DND-41 (cell line): ENCODE measurements around the gene ARHGAP32.

ENCODE experiments used
- ATAC-seq: fragments of 200-7000 bp; cut with Tn5 transposase; 3 replicates; pipeline ENCODE4 v1.9.1; 2021; ENCODE audit warnings: low read depth; ENCODE audit not compliant: insufficient read depth
- DNase-seq: peaks from one replicate; pipeline ENCODE4 v3.0.0-alpha.2; 2020
- H2AFZ ChIP-seq: 2 replicates; pipeline ENCODE4 v1.6.0; 2012; ENCODE audit warnings: low read depth, low read length
- H3K27ac ChIP-seq: 2 replicates; pipeline ENCODE4 v1.5.1; 2012; ENCODE audit warnings: low read length, inconsistent platforms
- H3K27me3 ChIP-seq: fragments of 200-600 bp; sonication (generic); 2 replicates; pipeline ENCODE4 v1.6.0; 2012; ENCODE audit warnings: low read length, mild to moderate bottlenecking, inconsistent platforms; ENCODE audit not compliant: insufficient read depth, poor library complexity
- H3K36me3 ChIP-seq: 2 replicates; pipeline ENCODE4 v1.5.1; 2012; ENCODE audit warnings: low read length, inconsistent platforms; ENCODE audit not compliant: insufficient read depth
- H3K4me1 ChIP-seq: 2 replicates; pipeline ENCODE4 v1.5.1; 2012; ENCODE audit warnings: mild to moderate bottlenecking, low read length; ENCODE audit not compliant: insufficient read depth
- H3K4me2 ChIP-seq: 2 replicates; pipeline ENCODE4 v1.6.0; 2012; ENCODE audit warnings: mild to moderate bottlenecking, moderate library complexity, low read length, inconsistent platforms; ENCODE audit not compliant: insufficient read depth
- H3K4me3 ChIP-seq, 2 experiments: fragments of 200-600 bp in 1 of 2; shearing (Covaris generic) in 1 of 2; 2 replicates each; pipeline ENCODE4 v1.5.1; 2012 to 2016; ENCODE audit warnings: inconsistent platforms in 2 of 2, low read length in 2 of 2, mild to moderate bottlenecking in 2 of 2, low read depth in 1 of 2, moderate library complexity in 1 of 2
- H3K79me2 ChIP-seq: 2 replicates; pipeline ENCODE4 v1.6.0; 2012; ENCODE audit warnings: low read length, inconsistent platforms; ENCODE audit not compliant: insufficient read depth
- H3K9ac ChIP-seq: 2 replicates; pipeline ENCODE4 v1.6.0; 2012; ENCODE audit warnings: low read depth, mild to moderate bottlenecking, inconsistent platforms, low read length, moderate library complexity
- H3K9me3 ChIP-seq: 2 replicates; pipeline ENCODE4 v1.5.1; 2012; ENCODE audit warnings: low read length, moderate library complexity, mild to moderate bottlenecking, inconsistent platforms; ENCODE audit not compliant: insufficient read depth, severe bottlenecking
- H4K20me1 ChIP-seq: 2 replicates; pipeline ENCODE4 v1.6.0; 2012; ENCODE audit warnings: low read length; ENCODE audit not compliant: insufficient read depth
- EZH2 ChIP-seq: IDR thresholded peaks from 3 replicates; pipeline ENCODE4 v1.6.1; 2012; ENCODE audit warnings: borderline replicate concordance, low read depth, mild to moderate bottlenecking, moderate library complexity, low read length, inconsistent platforms; ENCODE audit not compliant: severe bottlenecking
- TF ChIP-seq, protein P1 (sequence below): IDR thresholded peaks from 2 replicates; pipeline ENCODE4 v1.5.1; 2012; ENCODE audit warnings: borderline replicate concordance, low read length, moderate library complexity, mild to moderate bottlenecking; ENCODE audit not compliant: poor library complexity, severe bottlenecking; ENCODE audit errors: extremely low read depth

ARHGAP32 gene

GRCh38 chr11:128943428-128943976, 248.6 kb downstream of the ARHGAP32 start:
- H3K4me1 ChIP-seq, result no peaks in the 10 kb centered on the region

GRCh38 chr11:128942817-128943427, 249.2 kb downstream of the ARHGAP32 start, which contains the start of gene TP53AIP1:
TSS of gene TP53AIP1 (minus strand) at chr11:128942871. CDS start at chr11:128937818, 5,053 bp downstream.
- H3K4me1 ChIP-seq, result no peaks in the 10 kb centered on the region
- H3K79me2 ChIP-seq, result no peaks in the 10 kb centered on the region
- no peak for ATAC-seq
- no peak for TF ChIP-seq EZH2
- TF ChIP-seq, protein P1, sequence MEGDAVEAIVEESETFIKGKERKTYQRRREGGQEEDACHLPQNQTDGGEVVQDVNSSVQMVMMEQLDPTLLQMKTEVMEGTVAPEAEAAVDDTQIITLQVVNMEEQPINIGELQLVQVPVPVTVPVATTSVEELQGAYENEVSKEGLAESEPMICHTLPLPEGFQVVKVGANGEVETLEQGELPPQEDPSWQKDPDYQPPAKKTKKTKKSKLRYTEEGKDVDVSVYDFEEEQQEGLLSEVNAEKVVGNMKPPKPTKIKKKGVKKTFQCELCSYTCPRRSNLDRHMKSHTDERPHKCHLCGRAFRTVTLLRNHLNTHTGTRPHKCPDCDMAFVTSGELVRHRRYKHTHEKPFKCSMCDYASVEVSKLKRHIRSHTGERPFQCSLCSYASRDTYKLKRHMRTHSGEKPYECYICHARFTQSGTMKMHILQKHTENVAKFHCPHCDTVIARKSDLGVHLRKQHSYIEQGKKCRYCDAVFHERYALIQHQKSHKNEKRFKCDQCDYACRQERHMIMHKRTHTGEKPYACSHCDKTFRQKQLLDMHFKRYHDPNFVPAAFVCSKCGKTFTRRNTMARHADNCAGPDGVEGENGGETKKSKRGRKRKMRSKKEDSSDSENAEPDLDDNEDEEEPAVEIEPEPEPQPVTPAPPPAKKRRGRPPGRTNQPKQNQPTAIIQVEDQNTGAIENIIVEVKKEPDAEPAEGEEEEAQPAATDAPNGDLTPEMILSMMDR, result no peak
- no peak within 1 kb of the TSS for H2AFZ ChIP-seq
- no peak within 1 kb of the TSS for H3K27ac ChIP-seq
- no peaks in the 10 kb centered on the region for H3K36me3 ChIP-seq
- H4K20me1 ChIP-seq, result no peaks in the 10 kb centered on the region
- H3K27me3 ChIP-seq, result no peaks in the 10 kb centered on the region
- no peak within 1 kb of the TSS for H3K4me2 ChIP-seq
- no peak for DNase-seq
- H3K9ac ChIP-seq, result no peak within 1 kb of the TSS
- H3K4me3 ChIP-seq, result no peak within 1 kb of the TSS
- no peaks in the 10 kb centered on the region for H3K9me3 ChIP-seq

More at GRCh38 chr11:128943428-128943976, 248.6 kb downstream of the ARHGAP32 start:
- DNase-seq, result no peak
- Histone ChIP-seq H3K4me2 (no peak overlapping the region), H3K9me3 (no peaks in the 10 kb centered on the region), H3K9ac (no peak overlapping the region), H3K27ac (no peak overlapping the region), H3K4me3 (no peak overlapping the region), H2AFZ (no peak overlapping the region), H3K36me3 (no peaks in the 10 kb centered on the region), H4K20me1 (no peaks in the 10 kb centered on the region), H3K27me3 (no peaks in the 10 kb centered on the region), H3K79me2 (no peaks in the 10 kb centered on the region)
- no peak for TF ChIP-seq EZH2
- TF ChIP-seq, protein P1, result no peak
- no peak for ATAC-seq

DNA sequence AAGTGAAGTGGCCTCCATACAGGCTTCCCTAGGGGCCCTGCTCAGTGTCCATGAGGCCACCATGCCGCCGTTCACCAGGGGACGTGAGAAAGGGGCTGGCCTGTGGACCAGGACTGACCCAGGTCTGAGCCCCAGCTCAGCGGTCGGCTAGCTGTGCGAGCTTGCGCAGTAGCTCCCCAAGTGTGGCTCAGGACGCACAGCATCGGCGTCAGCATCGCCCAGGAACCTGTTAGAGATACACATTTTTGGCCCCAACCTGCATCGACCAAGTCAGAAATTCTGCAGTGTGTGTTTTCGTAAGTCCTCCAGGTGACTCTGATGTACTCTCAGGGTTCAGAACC, 249.9 kb downstream of the ARHGAP32 start:
- Histone ChIP-seq H3K4me3 (no peak overlapping the region), H3K9ac (no peak overlapping the region), H3K9me3 (no peaks in the 10 kb centered on the region), H2AFZ (no peak overlapping the region), H3K4me1 (no peaks in the 10 kb centered on the region), H4K20me1 (no peaks in the 10 kb centered on the region), H3K27me3 (no peaks in the 10 kb centered on the region), H3K36me3 (no peaks in the 10 kb centered on the region), H3K79me2 (no peaks in the 10 kb centered on the region), H3K4me2 (no peak overlapping the region), H3K27ac (no peak overlapping the region)
- DNase-seq, result no peak
- ATAC-seq, result no peak
- TF ChIP-seq EZH2, result no peak
- TF ChIP-seq, protein P1, result no peak
